ENCODE measurements around the gene TTLL5. TPM values are rescaled to one million over a fixed set of nuclear protein-coding genes. Genes with fewer than 3 reads are reported as not detected.

Gene TTLL5
- total RNA-seq, 1 experiment from 2014 or later = 35.7 TPM

DNA sequence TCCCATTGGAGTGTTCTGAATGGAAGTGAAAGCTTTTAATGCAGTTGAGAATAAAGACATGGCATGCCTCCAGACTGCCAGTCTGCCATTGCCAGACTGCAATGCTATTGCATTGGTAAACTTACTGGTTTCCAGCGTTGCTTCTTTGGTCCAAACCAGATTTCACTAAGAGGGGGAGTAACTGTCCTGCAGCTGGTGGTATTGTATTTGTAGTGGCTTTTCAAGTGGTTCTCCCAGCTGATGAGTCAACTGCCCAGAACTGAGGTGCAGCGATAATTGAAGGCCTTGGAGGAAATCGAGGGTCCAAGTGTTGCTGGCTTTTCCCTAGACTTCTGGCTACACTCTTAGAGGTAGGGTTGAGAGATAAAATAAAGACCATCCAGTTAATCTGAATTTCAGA is 32.2 kb upstream of the TTLL5 start:
- no peaks in the 10 kb centered on the region for H3K27me3 ChIP-seq (ENCODE audit: insufficient read depth, low read length)
- no peak overlapping the region for H2AFZ ChIP-seq (ENCODE audit: low read length)
- no peaks in the 10 kb centered on the region for H3K23me2 ChIP-seq (ENCODE audit: insufficient read length, low read depth, low read length, poor library complexity, severe bottlenecking)
- H2BK15ac ChIP-seq (ENCODE audit: low read depth, low read length) = no peak overlapping the region
- H3K4me1 ChIP-seq (ENCODE audit: insufficient read depth, low read length) = peaks cover 16% of the 10 kb centered on the region
- no peak overlapping the region for H3K56ac ChIP-seq (ENCODE audit: insufficient read length, low read depth, low read length)
- H2BK120ac ChIP-seq (ENCODE audit: low read depth, low read length, poor library complexity, severe bottlenecking) = no peak overlapping the region
- H3K9me3 ChIP-seq (ENCODE audit: control insufficient read depth, low read depth, low read length) = no peaks in the 10 kb centered on the region
- H4K91ac ChIP-seq (ENCODE audit: insufficient read length, low read depth, low read length) = no peak overlapping the region
- no peak overlapping the region for H3K14ac ChIP-seq (ENCODE audit: insufficient read depth, low read length)
- H3K23ac ChIP-seq (ENCODE audit: insufficient read length, low read depth, low read length) = no peak overlapping the region
- H3K27ac ChIP-seq (ENCODE audit: insufficient read length, low read depth, low read length) = no peak overlapping the region
- no peak overlapping the region for H4K8ac ChIP-seq (replicated peaks; ENCODE audit: insufficient read length, low read depth, low read length)
- Mint-ChIP-seq H3K27ac (peak overlapping the region in 1 of 3 experiments; percentile 62; a peak in 1 of 7 replicates), H3K9me3 (no peaks in the 10 kb centered on the region), H3K27me3 (ENCODE audit: low read depth) (no peaks in the 10 kb centered on the region), H3K4me3 (no peak overlapping the region), H3K4me1 (peaks cover 36 to 46% of the 10 kb centered on the region in 2 experiments), H3K36me3 (ENCODE audit: insufficient read depth in 1 of 3, low read depth in 3 of 3) (no peaks in the 10 kb centered on the region; a peak in 1 of 7 replicates)
- no peak overlapping the region for H3K18ac ChIP-seq (ENCODE audit: insufficient read length, low read depth, low read length)
- no peak overlapping the region for H2AK5ac ChIP-seq (ENCODE audit: insufficient read length, low read length)
- H3K79me1 ChIP-seq (ENCODE audit: insufficient read depth, low read depth, low read length, poor library complexity, severe bottlenecking) = no peaks in the 10 kb centered on the region
- H4K20me1 ChIP-seq (ENCODE audit: control insufficient read depth, insufficient read depth, insufficient read length) = no peaks in the 10 kb centered on the region
- no peak overlapping the region for H2BK12ac ChIP-seq (ENCODE audit: insufficient read length, low read depth, low read length)
- H3K4ac ChIP-seq (ENCODE audit: low read depth, low read length) = no peak overlapping the region
- H3K79me2 ChIP-seq (ENCODE audit: insufficient read depth, low read length) = no peaks in the 10 kb centered on the region
- H3K4me2 ChIP-seq (ENCODE audit: insufficient read depth, insufficient read length, low read length) = no peak overlapping the region
- no peak overlapping the region for H4K5ac ChIP-seq (ENCODE audit: insufficient read length, low read depth, low read length)
- H2BK20ac ChIP-seq (ENCODE audit: low read depth, low read length, poor library complexity, severe bottlenecking) = no peak overlapping the region
- TF ChIP-seq, protein P1, sequence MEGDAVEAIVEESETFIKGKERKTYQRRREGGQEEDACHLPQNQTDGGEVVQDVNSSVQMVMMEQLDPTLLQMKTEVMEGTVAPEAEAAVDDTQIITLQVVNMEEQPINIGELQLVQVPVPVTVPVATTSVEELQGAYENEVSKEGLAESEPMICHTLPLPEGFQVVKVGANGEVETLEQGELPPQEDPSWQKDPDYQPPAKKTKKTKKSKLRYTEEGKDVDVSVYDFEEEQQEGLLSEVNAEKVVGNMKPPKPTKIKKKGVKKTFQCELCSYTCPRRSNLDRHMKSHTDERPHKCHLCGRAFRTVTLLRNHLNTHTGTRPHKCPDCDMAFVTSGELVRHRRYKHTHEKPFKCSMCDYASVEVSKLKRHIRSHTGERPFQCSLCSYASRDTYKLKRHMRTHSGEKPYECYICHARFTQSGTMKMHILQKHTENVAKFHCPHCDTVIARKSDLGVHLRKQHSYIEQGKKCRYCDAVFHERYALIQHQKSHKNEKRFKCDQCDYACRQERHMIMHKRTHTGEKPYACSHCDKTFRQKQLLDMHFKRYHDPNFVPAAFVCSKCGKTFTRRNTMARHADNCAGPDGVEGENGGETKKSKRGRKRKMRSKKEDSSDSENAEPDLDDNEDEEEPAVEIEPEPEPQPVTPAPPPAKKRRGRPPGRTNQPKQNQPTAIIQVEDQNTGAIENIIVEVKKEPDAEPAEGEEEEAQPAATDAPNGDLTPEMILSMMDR (conservative IDR thresholded peaks at IDR 0.05) = no peak
- H2BK5ac ChIP-seq (ENCODE audit: insufficient read length, low read length) = no peak overlapping the region
- no peak overlapping the region for H3K9ac ChIP-seq (ENCODE audit: extremely low read depth, insufficient read length, low read length)
- no peak for DNase-seq
- no CpG with 5 or more reads among the region's 3 CpGs for WGBS (ENCODE audit: extremely low coverage, insufficient read length, low lambda C conversion rate)
- no peak overlapping the region for H3T11ph ChIP-seq (ENCODE audit: low read length)
